ENCODE measurements around the gene ITPRIP.

Gene ITPRIP

GRCh38 chr10:104318810-104319741 is 19.2 kb downstream of the ITPRIP start:
- WGBS: 76% methylated on average over 18 of the region's 19 CpGs
- H3K18ac ChIP-seq (ENCODE audit: low read depth in 1 of 2, low read length in 2 of 2): no peak overlapping the region
- H3K4me3 ChIP-seq (ENCODE audit: insufficient read depth in 1 of 2, low read depth in 1 of 2, low read length in 2 of 2): peak overlapping the region in 1 of 2 experiments; percentile 2
- H2AFZ ChIP-seq (ENCODE audit: low read depth, low read length): no peak overlapping the region
- H3K23ac ChIP-seq (ENCODE audit: low read length in 2 of 2): no peak overlapping the region
- H3K4me2 ChIP-seq (ENCODE audit: low read length, poor library complexity, severe bottlenecking): no peak overlapping the region
- DNase-seq: peak; percentile 67
- H2BK120ac ChIP-seq (ENCODE audit: low read depth, low read length): no peak overlapping the region
- no peaks in the 10 kb centered on the region for H3K27me3 ChIP-seq (ENCODE audit: control insufficient read depth in 1 of 2, insufficient read depth in 1 of 2, low read length in 2 of 2)
- no peak overlapping the region for H4K91ac ChIP-seq (ENCODE audit: low read length)
- peaks cover 39 to 49% of the 10 kb centered on the region in 2 experiments for H3K36me3 ChIP-seq (ENCODE audit: control insufficient read depth in 1 of 2, insufficient read depth in 2 of 2, low read depth in 1 of 2, low read length in 2 of 2)
- no peak overlapping the region for H2BK15ac ChIP-seq (ENCODE audit: low read depth, poor library complexity, severe bottlenecking)
- H2BK12ac ChIP-seq (ENCODE audit: low read length in 2 of 2): peak overlapping the region in 1 of 2 experiments; percentile 30
- no peak overlapping the region for H4K8ac ChIP-seq (ENCODE audit: low read length)
- no peak overlapping the region for H3K14ac ChIP-seq (ENCODE audit: low read length in 2 of 2)
- no peak overlapping the region for H3K4ac ChIP-seq (ENCODE audit: low read depth in 1 of 2, low read length in 2 of 2)
- peaks cover 32% of the 10 kb centered on the region for H3K4me1 ChIP-seq (ENCODE audit: control insufficient read depth, insufficient read depth, low read depth, low read length)
- H2BK5ac ChIP-seq (ENCODE audit: low read depth, low read length, poor library complexity, severe bottlenecking): no peak overlapping the region
- no peaks in the 10 kb centered on the region for H3K9me3 ChIP-seq (ENCODE audit: control insufficient read depth, low read length)
- peak overlapping the region; percentile 24 for H3K27ac ChIP-seq (ENCODE audit: low read length, poor library complexity, severe bottlenecking)
- peaks cover 39% of the 10 kb centered on the region for H3K79me1 ChIP-seq (replicated peaks; ENCODE audit: low read length, poor library complexity, severe bottlenecking)
- H3K9ac ChIP-seq (ENCODE audit: low read length): peak overlapping the region; percentile 54
- H2AK5ac ChIP-seq (ENCODE audit: low read length, severe bottlenecking): no peak overlapping the region

DNA sequence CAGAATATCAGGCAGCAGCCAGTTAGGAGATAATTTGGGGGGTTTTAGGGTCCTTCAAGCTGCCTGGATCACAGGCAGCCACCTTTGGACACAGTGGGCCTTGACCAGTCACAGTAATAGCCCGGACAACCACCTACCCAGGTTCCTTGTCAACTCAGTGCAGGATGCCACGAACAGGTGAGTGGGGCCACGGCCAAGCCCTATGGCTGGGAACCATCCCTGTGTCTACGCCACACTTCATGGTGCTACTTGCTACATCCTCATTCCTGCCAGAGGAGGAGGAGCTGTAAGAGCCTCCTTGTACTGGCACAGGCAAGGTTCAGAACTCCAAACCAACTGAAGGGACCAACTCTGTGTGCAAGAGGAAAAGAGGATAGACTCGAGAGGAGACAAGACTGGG is 19.9 kb downstream of the ITPRIP start:
- 100% methylated on average over 3 of the region's 5 CpGs for WGBS

GRCh38 chr10:104317726-104318299 is 20.5 kb downstream of the ITPRIP start:
- H3K9me3 ChIP-seq (ENCODE audit: control insufficient read depth, low read length): no peaks in the 10 kb centered on the region
- 86% methylated on average over 7 of the region's 7 CpGs for WGBS
- peaks cover 46 to 49% of the 10 kb centered on the region in 2 experiments for H3K36me3 ChIP-seq (ENCODE audit: control insufficient read depth in 1 of 2, insufficient read depth in 2 of 2, low read depth in 1 of 2, low read length in 2 of 2)
- no peak overlapping the region for H3K23ac ChIP-seq (ENCODE audit: low read length in 2 of 2)
- H4K91ac ChIP-seq (ENCODE audit: low read length): no peak overlapping the region
- no peak overlapping the region for H2AK5ac ChIP-seq (ENCODE audit: low read length, severe bottlenecking)
- no peak overlapping the region for H3K4ac ChIP-seq (ENCODE audit: low read depth in 1 of 2, low read length in 2 of 2)
- peaks cover 42% of the 10 kb centered on the region for H3K79me1 ChIP-seq (replicated peaks; ENCODE audit: low read length, poor library complexity, severe bottlenecking)
- H3K9ac ChIP-seq (ENCODE audit: low read length): peak overlapping the region; percentile 54
- no peak overlapping the region for H2BK15ac ChIP-seq (ENCODE audit: low read depth, poor library complexity, severe bottlenecking)
- no peak overlapping the region for H2BK12ac ChIP-seq (ENCODE audit: low read length in 2 of 2)
- H2BK5ac ChIP-seq (ENCODE audit: low read depth, low read length, poor library complexity, severe bottlenecking): no peak overlapping the region
- H3K18ac ChIP-seq (ENCODE audit: low read depth in 1 of 2, low read length in 2 of 2): peak overlapping the region in 1 of 2 experiments; percentile 67
- H3K27me3 ChIP-seq (ENCODE audit: control insufficient read depth in 1 of 2, insufficient read depth in 1 of 2, low read length in 2 of 2): no peaks in the 10 kb centered on the region
- H2AFZ ChIP-seq (ENCODE audit: low read depth, low read length): no peak overlapping the region
- no peak overlapping the region for H3K4me2 ChIP-seq (ENCODE audit: low read length, poor library complexity, severe bottlenecking)
- H3K4me1 ChIP-seq (ENCODE audit: control insufficient read depth, insufficient read depth, low read depth, low read length): peaks cover 32% of the 10 kb centered on the region
- peak overlapping the region in 1 of 2 experiments; percentile 48 for H3K4me3 ChIP-seq (ENCODE audit: insufficient read depth in 1 of 2, low read depth in 1 of 2, low read length in 2 of 2)
- H3K14ac ChIP-seq (ENCODE audit: low read length in 2 of 2): no peak overlapping the region
- DNase-seq: no peak
- no peak overlapping the region for H3K27ac ChIP-seq (ENCODE audit: low read length, poor library complexity, severe bottlenecking)
- H4K8ac ChIP-seq (ENCODE audit: low read length): no peak overlapping the region
- no peak overlapping the region for H2BK120ac ChIP-seq (ENCODE audit: low read depth, low read length)

More for the DNA sequence above, 19.9 kb downstream of the ITPRIP start:
- Histone ChIP-seq H4K91ac (ENCODE audit: low read length) (no peak overlapping the region), H3K23ac (ENCODE audit: low read length in 2 of 2) (no peak overlapping the region), H3K14ac (ENCODE audit: low read length in 2 of 2) (no peak overlapping the region), H2BK120ac (ENCODE audit: low read depth, low read length) (no peak overlapping the region), H3K36me3 (ENCODE audit: control insufficient read depth in 1 of 2, insufficient read depth in 2 of 2, low read depth in 1 of 2, low read length in 2 of 2) (peaks cover 40 to 49% of the 10 kb centered on the region in 2 experiments), H4K8ac (ENCODE audit: low read length) (no peak overlapping the region), H2BK15ac (ENCODE audit: low read depth, poor library complexity, severe bottlenecking) (no peak overlapping the region), H2AFZ (ENCODE audit: low read depth, low read length) (no peak overlapping the region), H3K4me1 (ENCODE audit: control insufficient read depth, insufficient read depth, low read depth, low read length) (peaks cover 32% of the 10 kb centered on the region), H2BK12ac (ENCODE audit: low read length in 2 of 2) (no peak overlapping the region), H3K79me1 (replicated peaks; ENCODE audit: low read length, poor library complexity, severe bottlenecking) (peaks cover 41% of the 10 kb centered on the region), H2BK5ac (ENCODE audit: low read depth, low read length, poor library complexity, severe bottlenecking) (no peak overlapping the region), H2AK5ac (ENCODE audit: low read length, severe bottlenecking) (no peak overlapping the region), H3K4ac (ENCODE audit: low read depth in 1 of 2, low read length in 2 of 2) (no peak overlapping the region), H3K4me3 (ENCODE audit: insufficient read depth in 1 of 2, low read depth in 1 of 2, low read length in 2 of 2) (no peak overlapping the region), H3K27ac (ENCODE audit: low read length, poor library complexity, severe bottlenecking) (no peak overlapping the region), H3K18ac (ENCODE audit: low read depth in 1 of 2, low read length in 2 of 2) (no peak overlapping the region), H3K9ac (ENCODE audit: low read length) (peak overlapping the region; percentile 54), H3K4me2 (ENCODE audit: low read length, poor library complexity, severe bottlenecking) (no peak overlapping the region), H3K27me3 (ENCODE audit: control insufficient read depth in 1 of 2, insufficient read depth in 1 of 2, low read length in 2 of 2) (no peaks in the 10 kb centered on the region), H3K9me3 (ENCODE audit: control insufficient read depth, low read length) (no peaks in the 10 kb centered on the region)
- DNase-seq: no peak

DNA sequence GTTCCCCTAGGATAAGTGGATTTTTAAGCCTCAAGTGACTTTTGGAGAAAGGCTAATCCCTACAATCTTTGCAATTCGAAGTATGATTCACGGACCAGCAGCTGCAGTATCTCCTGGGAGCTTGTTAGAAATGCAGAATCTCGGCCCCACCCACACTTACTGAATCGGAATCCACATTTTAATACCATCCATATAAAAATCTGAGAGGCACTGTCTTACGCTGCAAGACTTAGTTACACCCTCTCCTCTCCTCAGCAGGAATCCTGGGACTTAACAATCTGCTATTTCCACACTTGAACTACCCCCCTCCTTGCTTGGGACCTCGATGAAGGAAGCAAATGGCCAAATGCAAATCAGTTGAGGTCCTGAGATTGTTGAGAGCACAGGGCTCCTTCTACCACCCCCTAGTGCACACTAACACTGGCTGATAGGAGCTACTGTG is 21.0 kb downstream of the ITPRIP start:
- no peak overlapping the region for H2AFZ ChIP-seq (ENCODE audit: low read depth, low read length)
- no peak overlapping the region for H2BK12ac ChIP-seq (ENCODE audit: low read length in 2 of 2)
- no peaks in the 10 kb centered on the region for H3K27me3 ChIP-seq (ENCODE audit: control insufficient read depth in 1 of 2, insufficient read depth in 1 of 2, low read length in 2 of 2)
- H2AK5ac ChIP-seq (ENCODE audit: low read length, severe bottlenecking): no peak overlapping the region
- H2BK15ac ChIP-seq (ENCODE audit: low read depth, poor library complexity, severe bottlenecking): no peak overlapping the region
- H2BK5ac ChIP-seq (ENCODE audit: low read depth, low read length, poor library complexity, severe bottlenecking): no peak overlapping the region
- H3K4ac ChIP-seq (ENCODE audit: low read depth in 1 of 2, low read length in 2 of 2): no peak overlapping the region
- peak overlapping the region in 1 of 2 experiments; percentile 48 for H3K4me3 ChIP-seq (ENCODE audit: insufficient read depth in 1 of 2, low read depth in 1 of 2, low read length in 2 of 2)
- peaks cover 51 to 52% of the 10 kb centered on the region in 2 experiments for H3K36me3 ChIP-seq (ENCODE audit: control insufficient read depth in 1 of 2, insufficient read depth in 2 of 2, low read depth in 1 of 2, low read length in 2 of 2)
- no peak overlapping the region for H3K23ac ChIP-seq (ENCODE audit: low read length in 2 of 2)
- H4K8ac ChIP-seq (ENCODE audit: low read length): no peak overlapping the region
- peaks cover 30% of the 10 kb centered on the region for H3K4me1 ChIP-seq (ENCODE audit: control insufficient read depth, insufficient read depth, low read depth, low read length)
- peak; percentile 53 for DNase-seq
- no peak overlapping the region for H3K27ac ChIP-seq (ENCODE audit: low read length, poor library complexity, severe bottlenecking)
- H3K14ac ChIP-seq (ENCODE audit: low read length in 2 of 2): no peak overlapping the region
- no peak overlapping the region for H2BK120ac ChIP-seq (ENCODE audit: low read depth, low read length)
- no peaks in the 10 kb centered on the region for H3K9me3 ChIP-seq (ENCODE audit: control insufficient read depth, low read length)
- no peak overlapping the region for H4K91ac ChIP-seq (ENCODE audit: low read length)
- H3K79me1 ChIP-seq (replicated peaks; ENCODE audit: low read length, poor library complexity, severe bottlenecking): peaks cover 43% of the 10 kb centered on the region
- H3K18ac ChIP-seq (ENCODE audit: low read depth in 1 of 2, low read length in 2 of 2): peak overlapping the region in 1 of 2 experiments; percentile 67
- no peak overlapping the region for H3K4me2 ChIP-seq (ENCODE audit: low read length, poor library complexity, severe bottlenecking)
- peak overlapping the region; percentile 54 for H3K9ac ChIP-seq (ENCODE audit: low read length)
- 27% methylated on average over 6 of the region's 6 CpGs for WGBS
